PC-3 (cell line): Measurements from ENCODE around the gene DYNLT2B.

Source experiments
- EZH2 ChIP-seq: fragments of 300-600 bp; sonication (generic); IDR thresholded peaks from one replicate; pipeline ENCODE4 v1.6.1; 2017; ENCODE audit warnings: antibody characterized with exemption, mild to moderate bottlenecking, low read length; ENCODE audit not compliant: unreplicated experiment
- TF ChIP-seq, protein P1 (sequence below): fragments of 300-600 bp; sonication (generic); conservative IDR thresholded peaks from 2 replicates; pipeline ENCODE4 v1.5.1; 2017; ENCODE audit warnings: antibody characterized with exemption, low read depth, mild to moderate bottlenecking, low read length

DNA sequence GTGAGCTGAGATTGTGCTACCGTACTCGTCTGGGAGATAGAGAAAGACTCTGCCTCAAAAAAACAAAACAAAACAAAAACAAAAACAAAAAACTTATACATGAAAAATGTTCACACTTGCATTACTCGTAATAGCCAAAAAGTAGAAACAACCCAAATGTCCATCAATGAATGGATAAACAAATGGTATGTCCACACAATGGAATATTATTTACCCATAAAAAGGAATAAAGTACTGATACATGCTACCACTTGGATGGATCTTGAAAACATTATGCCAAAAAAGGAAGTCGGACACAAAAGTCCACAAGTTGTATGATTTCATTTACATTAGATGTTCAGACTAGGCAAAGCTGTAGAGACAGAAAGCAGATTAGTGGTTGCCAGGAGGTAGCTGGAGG is 57.3 kb downstream of the DYNLT2B start:
- TF ChIP-seq, protein P1, sequence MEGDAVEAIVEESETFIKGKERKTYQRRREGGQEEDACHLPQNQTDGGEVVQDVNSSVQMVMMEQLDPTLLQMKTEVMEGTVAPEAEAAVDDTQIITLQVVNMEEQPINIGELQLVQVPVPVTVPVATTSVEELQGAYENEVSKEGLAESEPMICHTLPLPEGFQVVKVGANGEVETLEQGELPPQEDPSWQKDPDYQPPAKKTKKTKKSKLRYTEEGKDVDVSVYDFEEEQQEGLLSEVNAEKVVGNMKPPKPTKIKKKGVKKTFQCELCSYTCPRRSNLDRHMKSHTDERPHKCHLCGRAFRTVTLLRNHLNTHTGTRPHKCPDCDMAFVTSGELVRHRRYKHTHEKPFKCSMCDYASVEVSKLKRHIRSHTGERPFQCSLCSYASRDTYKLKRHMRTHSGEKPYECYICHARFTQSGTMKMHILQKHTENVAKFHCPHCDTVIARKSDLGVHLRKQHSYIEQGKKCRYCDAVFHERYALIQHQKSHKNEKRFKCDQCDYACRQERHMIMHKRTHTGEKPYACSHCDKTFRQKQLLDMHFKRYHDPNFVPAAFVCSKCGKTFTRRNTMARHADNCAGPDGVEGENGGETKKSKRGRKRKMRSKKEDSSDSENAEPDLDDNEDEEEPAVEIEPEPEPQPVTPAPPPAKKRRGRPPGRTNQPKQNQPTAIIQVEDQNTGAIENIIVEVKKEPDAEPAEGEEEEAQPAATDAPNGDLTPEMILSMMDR, result no peak
- TF ChIP-seq EZH2, result no peak
